ENCODE data around the gene NPHS1. TPM values are rescaled to one million over a fixed set of nuclear protein-coding genes. Genes with fewer than 3 reads are reported as not detected.
"Not testable (repeated sequence)": the region's sequence is repeated elsewhere in the genome, so short reads cannot be mapped to it uniquely, and the experiment has no call there.

The NPHS1 gene
- total RNA-seq, 4 donors from 2014 or later: 0.48 to 1.5 TPM; not detected in 2

- DNase-seq (ENCODE audit: low spot score) (no peak), ATAC-seq (ENCODE audit: low FRiP score) (no peak)
- TF ChIP-seq CTCF (IDR thresholded peaks at IDR 0.05): no peak
Observed at GRCh38 chr19:35842666-35843272, 9.5 kb downstream of the NPHS1 start.

GRCh38 chr19:35841961-35842595 lies 10.2 kb downstream of the NPHS1 start:
- ATAC-seq (ENCODE audit: low FRiP score): no peak
- DNase-seq (ENCODE audit: low spot score): no peak
- no peak for TF ChIP-seq CTCF (IDR thresholded peaks at IDR 0.05)

DNA sequence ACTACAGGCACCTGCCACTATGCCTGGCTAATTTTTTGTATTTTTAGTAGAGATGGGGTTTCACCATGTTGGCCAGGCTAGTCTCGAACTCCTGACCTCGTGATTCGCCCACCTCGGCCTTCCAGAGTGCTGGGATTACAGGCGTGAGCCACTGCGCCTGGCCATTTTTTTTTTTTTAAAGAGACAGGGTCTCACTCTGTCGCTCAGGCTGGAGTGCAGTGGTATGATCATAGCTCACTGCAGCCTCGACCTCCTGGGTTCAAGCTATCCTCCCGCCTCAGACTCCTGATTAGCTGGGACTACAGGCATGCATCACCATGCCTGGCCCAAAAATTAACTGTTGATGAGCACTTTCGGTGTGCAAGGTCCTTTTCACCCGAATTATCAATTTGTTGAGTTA lies 16.2 kb downstream of the NPHS1 start:
- ATAC-seq (ENCODE audit: low FRiP score); DNase-seq (ENCODE audit: low spot score): not testable (repeated sequence)

- no peak for DNase-seq (ENCODE audit: low spot score)
Observed at GRCh38 chr19:35833972-35834371, 18.3 kb downstream of the NPHS1 start.

GRCh38 chr19:35832054-35832453 lies 20.2 kb downstream of the NPHS1 start:
- no peak for TF ChIP-seq CTCF (IDR thresholded peaks at IDR 0.05)
- DNase-seq (ENCODE audit: low spot score): no peak
- ATAC-seq (ENCODE audit: low FRiP score): no peak

More at GRCh38 chr19:35833972-35834371, 18.3 kb downstream of the NPHS1 start:
- ATAC-seq (ENCODE audit: low FRiP score): no peak
- no peak for TF ChIP-seq CTCF (IDR thresholded peaks at IDR 0.05)

GRCh38 chr19:35830986-35831385 lies 21.3 kb downstream of the NPHS1 start:
- DNase-seq (ENCODE audit: low spot score): no peak
- no peak for TF ChIP-seq CTCF (IDR thresholded peaks at IDR 0.05)
- no peak for ATAC-seq (ENCODE audit: low FRiP score)

GRCh38 chr19:35828692-35829301 lies 23.5 kb downstream of the NPHS1 start:
- TF ChIP-seq CTCF (IDR thresholded peaks at IDR 0.05): no peak
- ATAC-seq (ENCODE audit: low FRiP score): no peak
- DNase-seq (ENCODE audit: low spot score): peak; percentile 41
